ENCODE results near the gene KCNN3.

Gene KCNN3

GRCh38 chr1:154891452-154891851 lies 21.4 kb upstream of the KCNN3 start:
- H3K27me3 Mint-ChIP-seq (ENCODE audit: low read depth, poor library complexity): peaks cover 26% of the 10 kb centered on the region
- H3K36me3 Mint-ChIP-seq (ENCODE audit: low read depth): no peaks in the 10 kb centered on the region
- TF ChIP-seq, protein P1, sequence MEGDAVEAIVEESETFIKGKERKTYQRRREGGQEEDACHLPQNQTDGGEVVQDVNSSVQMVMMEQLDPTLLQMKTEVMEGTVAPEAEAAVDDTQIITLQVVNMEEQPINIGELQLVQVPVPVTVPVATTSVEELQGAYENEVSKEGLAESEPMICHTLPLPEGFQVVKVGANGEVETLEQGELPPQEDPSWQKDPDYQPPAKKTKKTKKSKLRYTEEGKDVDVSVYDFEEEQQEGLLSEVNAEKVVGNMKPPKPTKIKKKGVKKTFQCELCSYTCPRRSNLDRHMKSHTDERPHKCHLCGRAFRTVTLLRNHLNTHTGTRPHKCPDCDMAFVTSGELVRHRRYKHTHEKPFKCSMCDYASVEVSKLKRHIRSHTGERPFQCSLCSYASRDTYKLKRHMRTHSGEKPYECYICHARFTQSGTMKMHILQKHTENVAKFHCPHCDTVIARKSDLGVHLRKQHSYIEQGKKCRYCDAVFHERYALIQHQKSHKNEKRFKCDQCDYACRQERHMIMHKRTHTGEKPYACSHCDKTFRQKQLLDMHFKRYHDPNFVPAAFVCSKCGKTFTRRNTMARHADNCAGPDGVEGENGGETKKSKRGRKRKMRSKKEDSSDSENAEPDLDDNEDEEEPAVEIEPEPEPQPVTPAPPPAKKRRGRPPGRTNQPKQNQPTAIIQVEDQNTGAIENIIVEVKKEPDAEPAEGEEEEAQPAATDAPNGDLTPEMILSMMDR (IDR thresholded peaks at IDR 0.05): no peak
- no peak overlapping the region for H3K4me3 Mint-ChIP-seq
- peaks cover 13% of the 10 kb centered on the region for H3K4me1 Mint-ChIP-seq
- H3K27ac Mint-ChIP-seq: no peak overlapping the region
- H3K9me3 Mint-ChIP-seq: peaks cover 4% of the 10 kb centered on the region
- DNase-seq: no peak

GRCh38 chr1:154888757-154889156 lies 18.7 kb upstream of the KCNN3 start:
- Mint-ChIP-seq H3K36me3 (ENCODE audit: low read depth) (no peaks in the 10 kb centered on the region), H3K9me3 (peaks cover 4% of the 10 kb centered on the region), H3K27me3 (ENCODE audit: low read depth, poor library complexity) (peaks cover 16% of the 10 kb centered on the region), H3K4me3 (no peak overlapping the region), H3K27ac (no peak overlapping the region), H3K4me1 (peaks cover 24% of the 10 kb centered on the region)
- DNase-seq: no peak
- TF ChIP-seq, protein P1 (IDR thresholded peaks at IDR 0.05): no peak

GRCh38 chr1:154886281-154887015 lies 16.4 kb upstream of the KCNN3 start:
- no peak overlapping the region for H3K27ac Mint-ChIP-seq
- H3K36me3 Mint-ChIP-seq (ENCODE audit: low read depth): no peaks in the 10 kb centered on the region
- H3K4me1 Mint-ChIP-seq: peaks cover 24% of the 10 kb centered on the region
- no peak for DNase-seq
- TF ChIP-seq, protein P1 (IDR thresholded peaks at IDR 0.05): no peak
- H3K27me3 Mint-ChIP-seq (ENCODE audit: low read depth, poor library complexity): peaks cover 22% of the 10 kb centered on the region
- no peaks in the 10 kb centered on the region for H3K9me3 Mint-ChIP-seq
- H3K4me3 Mint-ChIP-seq: no peak overlapping the region

DNA sequence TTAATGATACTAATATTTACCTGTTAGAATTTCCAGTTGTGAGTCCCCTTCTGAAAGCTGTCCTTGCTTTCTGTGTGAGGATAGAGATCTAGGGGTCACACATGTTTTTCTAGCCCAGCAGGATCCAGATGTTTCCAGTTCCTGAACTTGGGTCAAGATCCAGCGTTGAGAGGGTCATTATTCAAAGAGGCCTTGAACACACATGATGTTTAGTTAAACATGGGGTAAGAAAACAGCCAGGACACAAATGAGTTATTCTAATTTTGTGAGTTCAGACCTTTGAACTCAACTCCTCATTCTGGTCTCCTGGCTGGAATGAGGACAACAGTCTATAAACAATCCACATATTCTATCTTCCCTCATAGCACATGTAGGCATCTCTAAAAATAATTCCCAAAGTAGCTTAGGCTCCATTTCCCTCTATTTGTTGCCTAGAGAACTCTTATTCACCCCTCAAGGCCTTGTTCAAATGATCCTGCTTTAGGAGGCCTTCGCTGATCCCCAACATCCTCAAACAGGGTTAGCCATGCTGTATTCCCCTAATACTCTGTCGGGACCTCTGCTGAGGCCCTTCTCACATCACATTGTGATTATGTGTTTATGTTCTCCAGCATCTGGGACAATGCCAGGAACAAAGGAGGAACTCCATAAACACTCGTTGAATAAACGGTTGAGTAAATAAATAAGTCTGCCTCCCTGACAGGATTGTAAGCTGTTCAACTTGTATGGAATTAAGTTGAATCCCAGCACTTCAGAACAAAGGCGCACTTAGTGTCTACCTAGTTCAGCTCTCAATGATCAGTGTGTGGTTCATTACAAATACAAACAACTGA lies 15.0 kb upstream of the KCNN3 start:
- TF ChIP-seq, protein P1 (IDR thresholded peaks at IDR 0.05): no peak
- Mint-ChIP-seq H3K36me3 (ENCODE audit: low read depth) (no peaks in the 10 kb centered on the region), H3K27ac (no peak overlapping the region), H3K4me3 (no peak overlapping the region), H3K27me3 (ENCODE audit: low read depth, poor library complexity) (peaks cover 31% of the 10 kb centered on the region), H3K4me1 (peaks cover 24% of the 10 kb centered on the region), H3K9me3 (no peaks in the 10 kb centered on the region)
- DNase-seq: no peak

GRCh38 chr1:154883919-154884868 lies 14.1 kb upstream of the KCNN3 start:
- H3K27ac Mint-ChIP-seq: peak overlapping the region; percentile 15
- TF ChIP-seq, protein P1 (IDR thresholded peaks at IDR 0.05): no peak
- no peaks in the 10 kb centered on the region for H3K36me3 Mint-ChIP-seq (ENCODE audit: low read depth)
- peaks cover 34% of the 10 kb centered on the region for H3K27me3 Mint-ChIP-seq (ENCODE audit: low read depth, poor library complexity)
- no peak overlapping the region for H3K4me3 Mint-ChIP-seq
- peaks cover 24% of the 10 kb centered on the region for H3K4me1 Mint-ChIP-seq
- DNase-seq: no peak
- no peaks in the 10 kb centered on the region for H3K9me3 Mint-ChIP-seq
